ENCODE data around the gene SYNM.

Gene SYNM

GRCh38 chr15:99122831-99123712, 18.2 kb downstream of the SYNM start:
- H3K36me3 ChIP-seq (replicated peaks in 1 of 2; ENCODE audit: control insufficient read depth in 2 of 2, insufficient read depth in 2 of 2, low read length in 2 of 2): peaks cover 0 to 31% of the 10 kb centered on the region in 2 donors
- H2AK5ac ChIP-seq (ENCODE audit: low read depth, low read length): peak overlapping the region; percentile 70
- no CpG with 5 or more reads among the region's 22 CpGs for WGBS, 2 donors (ENCODE audit: extremely low coverage in 2 of 2, insufficient read length in 2 of 2, insufficient replicate concordance in 1 of 2)
- no peaks in the 10 kb centered on the region for H3K79me1 ChIP-seq (ENCODE audit: low read depth, low read length)
- DNase-seq (ENCODE audit: low spot score): no peak
- H3K9ac ChIP-seq (ENCODE audit: low read depth, low read length, poor library complexity): no peak overlapping the region
- peak overlapping the region; percentile 84 for H2AFZ ChIP-seq (ENCODE audit: low read length)
- H3K14ac ChIP-seq (ENCODE audit: low read length): no peak overlapping the region
- peaks cover 24 to 32% of the 10 kb centered on the region in 2 donors for H3K4me1 ChIP-seq (ENCODE audit: control insufficient read depth in 2 of 2, insufficient read depth in 1 of 2, low read depth in 1 of 2, low read length in 2 of 2)
- no peak overlapping the region for H2BK15ac ChIP-seq (ENCODE audit: low read length)
- H3K27ac ChIP-seq (replicated peaks; ENCODE audit: low read length): peak overlapping the region; percentile 80
- no peaks in the 10 kb centered on the region for H3K9me3 ChIP-seq (replicated peaks in 1 of 2; ENCODE audit: control insufficient read depth in 2 of 2, insufficient read depth in 1 of 2, low read depth in 1 of 2, low read length in 2 of 2)
- no peak overlapping the region for H4K8ac ChIP-seq (ENCODE audit: low read depth, low read length)
- no peak overlapping the region for H3K23ac ChIP-seq (ENCODE audit: low read depth, low read length, poor library complexity)
- H2BK120ac ChIP-seq (ENCODE audit: low read depth, low read length): no peak overlapping the region
- H2BK12ac ChIP-seq (ENCODE audit: low read length): peak overlapping the region; percentile 64
- no peaks in the 10 kb centered on the region for H3K27me3 ChIP-seq (ENCODE audit: control insufficient read depth in 3 of 3, insufficient read depth in 3 of 3, low read depth in 1 of 3, low read length in 3 of 3)
- H3K4me2 ChIP-seq (ENCODE audit: insufficient read depth, low read length, poor library complexity, severe bottlenecking): no peak overlapping the region
- H3K18ac ChIP-seq (ENCODE audit: low read length): peak overlapping the region; percentile 93
- H3K4me3 ChIP-seq (ENCODE audit: low read length in 2 of 2): no peak overlapping the region
- H4K91ac ChIP-seq (ENCODE audit: low read depth, low read length, poor library complexity): no peak overlapping the region
- H2BK5ac ChIP-seq (ENCODE audit: low read length): peak overlapping the region; percentile 54
- no peak overlapping the region for H3K4ac ChIP-seq (ENCODE audit: low read length)

- peak overlapping the region; percentile 10 for H2BK120ac ChIP-seq (ENCODE audit: low read depth, low read length)
- no peak overlapping the region for H3K4me3 ChIP-seq (ENCODE audit: low read length in 2 of 2)
- H2AFZ ChIP-seq (ENCODE audit: low read length): peak overlapping the region; percentile 84
- peak; percentile 63 for DNase-seq (ENCODE audit: low spot score)
- H3K18ac ChIP-seq (ENCODE audit: low read length): peak overlapping the region; percentile 93
- peak overlapping the region; percentile 70 for H2AK5ac ChIP-seq (ENCODE audit: low read depth, low read length)
- H3K14ac ChIP-seq (ENCODE audit: low read length): no peak overlapping the region
- no peaks in the 10 kb centered on the region for H3K27me3 ChIP-seq (ENCODE audit: control insufficient read depth in 3 of 3, insufficient read depth in 3 of 3, low read depth in 1 of 3, low read length in 3 of 3)
- H3K4me1 ChIP-seq (ENCODE audit: control insufficient read depth in 2 of 2, insufficient read depth in 1 of 2, low read depth in 1 of 2, low read length in 2 of 2): peaks cover 24 to 32% of the 10 kb centered on the region in 2 donors
- H3K9me3 ChIP-seq (replicated peaks in 1 of 2; ENCODE audit: control insufficient read depth in 2 of 2, insufficient read depth in 1 of 2, low read depth in 1 of 2, low read length in 2 of 2): no peaks in the 10 kb centered on the region
- no peak overlapping the region for H4K91ac ChIP-seq (ENCODE audit: low read depth, low read length, poor library complexity)
- no peak overlapping the region for H4K8ac ChIP-seq (ENCODE audit: low read depth, low read length)
- no peak overlapping the region for H3K4ac ChIP-seq (ENCODE audit: low read length)
- H3K79me1 ChIP-seq (ENCODE audit: low read depth, low read length): no peaks in the 10 kb centered on the region
- peak overlapping the region; percentile 80 for H3K27ac ChIP-seq (replicated peaks; ENCODE audit: low read length)
- H3K36me3 ChIP-seq (replicated peaks in 1 of 2; ENCODE audit: control insufficient read depth in 2 of 2, insufficient read depth in 2 of 2, low read length in 2 of 2): peaks cover 1 to 32% of the 10 kb centered on the region in 2 donors
- no peak overlapping the region for H3K23ac ChIP-seq (ENCODE audit: low read depth, low read length, poor library complexity)
- peak overlapping the region; percentile 13 for H3K4me2 ChIP-seq (ENCODE audit: insufficient read depth, low read length, poor library complexity, severe bottlenecking)
- H2BK12ac ChIP-seq (ENCODE audit: low read length): no peak overlapping the region
- no peak overlapping the region for H2BK15ac ChIP-seq (ENCODE audit: low read length)
- no CpG with 5 or more reads among the region's 20 CpGs for WGBS, 2 donors (ENCODE audit: extremely low coverage in 2 of 2, insufficient read length in 2 of 2, insufficient replicate concordance in 1 of 2)
- peak overlapping the region; percentile 54 for H2BK5ac ChIP-seq (ENCODE audit: low read length)
- no peak overlapping the region for H3K9ac ChIP-seq (ENCODE audit: low read depth, low read length, poor library complexity)
Measured at GRCh38 chr15:99123713-99124451, 19.0 kb downstream of the SYNM start.

GRCh38 chr15:99124641-99125040, 19.8 kb downstream of the SYNM start:
- H4K91ac ChIP-seq (ENCODE audit: low read depth, low read length, poor library complexity): no peak overlapping the region
- peaks cover 24 to 32% of the 10 kb centered on the region in 2 donors for H3K4me1 ChIP-seq (ENCODE audit: control insufficient read depth in 2 of 2, insufficient read depth in 1 of 2, low read depth in 1 of 2, low read length in 2 of 2)
- H3K4me2 ChIP-seq (ENCODE audit: insufficient read depth, low read length, poor library complexity, severe bottlenecking): no peak overlapping the region
- H4K8ac ChIP-seq (ENCODE audit: low read depth, low read length): no peak overlapping the region
- H2BK120ac ChIP-seq (ENCODE audit: low read depth, low read length): peak overlapping the region; percentile 84
- H2BK15ac ChIP-seq (ENCODE audit: low read length): no peak overlapping the region
- H3K14ac ChIP-seq (ENCODE audit: low read length): no peak overlapping the region
- no peak overlapping the region for H3K23ac ChIP-seq (ENCODE audit: low read depth, low read length, poor library complexity)
- H3K18ac ChIP-seq (ENCODE audit: low read length): peak overlapping the region; percentile 81
- H3K9ac ChIP-seq (ENCODE audit: low read depth, low read length, poor library complexity): no peak overlapping the region
- DNase-seq (ENCODE audit: low spot score): no peak
- H3K27ac ChIP-seq (replicated peaks; ENCODE audit: low read length): peak overlapping the region; percentile 80
- H3K9me3 ChIP-seq (replicated peaks in 1 of 2; ENCODE audit: control insufficient read depth in 2 of 2, insufficient read depth in 1 of 2, low read depth in 1 of 2, low read length in 2 of 2): peaks cover 0 to under 1% of the 10 kb centered on the region in 2 donors
- no CpG with 5 or more reads among the region's 8 CpGs for WGBS, 2 donors (ENCODE audit: extremely low coverage in 2 of 2, insufficient read length in 2 of 2, insufficient replicate concordance in 1 of 2)
- no peaks in the 10 kb centered on the region for H3K27me3 ChIP-seq (ENCODE audit: control insufficient read depth in 3 of 3, insufficient read depth in 3 of 3, low read depth in 1 of 3, low read length in 3 of 3)
- H3K4me3 ChIP-seq (ENCODE audit: low read length in 2 of 2): no peak overlapping the region
- peak overlapping the region; percentile 19 for H3K4ac ChIP-seq (ENCODE audit: low read length)
- H2BK12ac ChIP-seq (ENCODE audit: low read length): peak overlapping the region; percentile 92
- no peak overlapping the region for H2AFZ ChIP-seq (ENCODE audit: low read length)
- H3K36me3 ChIP-seq (replicated peaks in 1 of 2; ENCODE audit: control insufficient read depth in 2 of 2, insufficient read depth in 2 of 2, low read length in 2 of 2): peaks cover 1 to 32% of the 10 kb centered on the region in 2 donors
- H2AK5ac ChIP-seq (ENCODE audit: low read depth, low read length): peak overlapping the region; percentile 21
- H2BK5ac ChIP-seq (ENCODE audit: low read length): peak overlapping the region; percentile 32
- no peaks in the 10 kb centered on the region for H3K79me1 ChIP-seq (ENCODE audit: low read depth, low read length)
